Epithelial cell of proximal tubule (primary cell): Measurements from ENCODE around the gene ANTXRL. TPM values are rescaled to one million over a fixed set of nuclear protein-coding genes. Genes with fewer than 3 reads are reported as not detected.
"Not testable (repeated sequence)": the region's sequence is repeated elsewhere in the genome, so short reads cannot be mapped to it uniquely, and the experiment has no call there.

Experiments used
- DNase-seq: peaks from one replicate; pipeline ENCODE4 v3.0.0-alpha.2; 2011; ENCODE audit warnings: low read depth
- H3K4me3 ChIP-seq: 2 replicates; pipeline ENCODE4 v1.5.1; 2011; ENCODE audit warnings: low read depth, mild to moderate bottlenecking, low read length
- total RNA-seq: library from RNA; depleted of rRNA; stranded (reverse); fragments of >200 nt; gene quantifications from 2 replicates; pipeline ENCODE4 v1.2.3, GENCODE V29; 2015
- TF ChIP-seq, protein P1 (sequence below): conservative IDR thresholded peaks from 2 replicates; pipeline ENCODE4 v1.5.1; 2012; ENCODE audit warnings: low read depth, mild to moderate bottlenecking, low read length

ANTXRL gene
- total RNA-seq, 1 donor from 2014 or later, result not detected

DNA sequence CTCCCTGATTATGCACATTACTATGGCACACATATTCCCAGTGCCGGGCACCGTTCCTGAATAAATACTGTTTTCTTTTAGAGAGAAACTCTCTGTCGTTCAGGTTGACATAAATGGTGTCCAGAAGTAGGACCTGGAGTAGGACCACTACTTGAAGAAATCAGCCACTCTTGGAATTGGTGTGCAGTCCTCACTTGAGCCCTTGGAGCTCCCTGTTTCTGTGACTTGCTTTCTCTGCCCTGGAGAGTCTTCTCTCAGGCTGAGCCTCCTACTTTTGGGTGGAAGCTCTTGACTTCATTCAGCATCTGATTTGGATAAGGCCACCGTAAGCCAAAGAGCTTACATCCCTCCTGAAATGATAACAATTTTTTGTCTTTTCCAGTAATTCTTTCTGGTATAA, 29.7 kb upstream of the ANTXRL start:
- no peak for DNase-seq
- no peak overlapping the region for H3K4me3 ChIP-seq
- TF ChIP-seq, protein P1, sequence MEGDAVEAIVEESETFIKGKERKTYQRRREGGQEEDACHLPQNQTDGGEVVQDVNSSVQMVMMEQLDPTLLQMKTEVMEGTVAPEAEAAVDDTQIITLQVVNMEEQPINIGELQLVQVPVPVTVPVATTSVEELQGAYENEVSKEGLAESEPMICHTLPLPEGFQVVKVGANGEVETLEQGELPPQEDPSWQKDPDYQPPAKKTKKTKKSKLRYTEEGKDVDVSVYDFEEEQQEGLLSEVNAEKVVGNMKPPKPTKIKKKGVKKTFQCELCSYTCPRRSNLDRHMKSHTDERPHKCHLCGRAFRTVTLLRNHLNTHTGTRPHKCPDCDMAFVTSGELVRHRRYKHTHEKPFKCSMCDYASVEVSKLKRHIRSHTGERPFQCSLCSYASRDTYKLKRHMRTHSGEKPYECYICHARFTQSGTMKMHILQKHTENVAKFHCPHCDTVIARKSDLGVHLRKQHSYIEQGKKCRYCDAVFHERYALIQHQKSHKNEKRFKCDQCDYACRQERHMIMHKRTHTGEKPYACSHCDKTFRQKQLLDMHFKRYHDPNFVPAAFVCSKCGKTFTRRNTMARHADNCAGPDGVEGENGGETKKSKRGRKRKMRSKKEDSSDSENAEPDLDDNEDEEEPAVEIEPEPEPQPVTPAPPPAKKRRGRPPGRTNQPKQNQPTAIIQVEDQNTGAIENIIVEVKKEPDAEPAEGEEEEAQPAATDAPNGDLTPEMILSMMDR, result no peak

DNA sequence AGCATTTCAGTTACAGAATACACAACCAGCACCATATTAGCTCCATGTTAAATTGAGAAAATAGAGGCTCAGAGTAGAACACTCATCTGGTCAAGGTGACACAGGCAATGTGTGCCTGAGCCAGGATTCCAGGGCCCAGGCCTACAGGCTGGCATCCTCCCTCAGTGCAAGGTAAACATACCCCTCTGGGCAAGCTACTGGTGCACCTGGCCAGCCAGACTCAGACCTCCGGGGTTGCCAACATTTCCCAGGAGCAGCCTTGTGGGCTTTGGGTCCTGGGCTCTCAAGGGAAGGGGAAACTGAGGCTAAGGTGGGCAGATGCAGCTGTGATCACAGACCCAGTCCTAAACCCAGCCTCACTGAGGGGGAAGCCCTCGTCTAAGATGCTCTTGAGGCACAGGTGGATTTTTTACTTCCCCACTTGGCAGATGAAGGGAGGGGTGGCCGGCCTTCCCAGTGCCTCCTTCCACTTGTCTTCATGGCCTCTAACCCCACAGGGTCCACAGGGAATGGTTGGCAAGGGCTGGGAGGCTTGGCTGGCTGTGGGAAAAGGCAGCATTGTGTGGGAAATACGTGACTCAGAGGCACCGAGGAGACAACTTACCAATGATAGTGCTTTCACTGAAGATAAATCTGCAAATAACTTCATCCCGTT, 23.8 kb upstream of the ANTXRL start:
- H3K4me3 ChIP-seq, DNase-seq: not testable (repeated sequence)

DNA sequence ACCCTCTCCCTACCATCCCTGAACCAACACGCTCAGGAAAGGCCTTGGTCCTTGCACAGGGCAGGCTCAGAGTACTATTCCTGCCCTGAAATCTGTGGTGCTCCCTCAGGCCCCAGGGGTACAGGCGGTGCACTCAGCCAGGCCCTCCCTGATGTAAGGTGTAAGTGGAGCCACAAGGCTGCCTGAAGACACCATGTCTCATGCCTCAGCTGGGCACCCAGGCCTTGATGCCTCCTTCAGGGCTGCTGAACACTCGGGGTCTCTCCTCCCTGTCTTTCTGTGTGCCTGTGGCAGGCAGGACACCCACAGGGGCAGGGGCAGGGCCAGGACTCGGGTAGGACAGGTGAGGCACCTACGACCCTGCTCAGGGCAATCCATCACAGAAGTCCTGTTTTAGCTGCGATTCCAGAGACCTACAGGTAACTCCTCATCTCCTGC, 22.9 kb upstream of the ANTXRL start:
- H3K4me3 ChIP-seq, result no peak overlapping the region
- TF ChIP-seq, protein P1, result no peak
- no peak for DNase-seq

DNA sequence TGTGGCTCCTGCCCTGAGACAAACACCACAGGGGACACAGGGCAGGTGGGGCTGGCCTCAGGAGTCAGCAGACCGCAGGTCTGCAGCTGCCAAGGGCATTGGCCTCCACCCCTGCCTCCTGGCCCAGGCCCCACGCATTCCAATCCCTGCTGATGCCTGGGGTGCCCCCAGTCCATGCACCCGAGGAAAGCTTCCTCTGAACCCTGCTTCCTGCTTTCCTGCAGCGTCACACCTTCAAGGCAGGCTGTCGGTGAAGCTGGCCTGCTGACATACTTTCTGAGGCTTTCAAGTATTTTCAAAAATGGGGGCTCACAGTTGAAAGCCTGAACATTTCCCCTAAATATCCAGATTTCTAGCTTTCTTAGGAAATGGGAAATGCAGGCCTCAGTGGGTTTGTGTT, 22.5 kb upstream of the ANTXRL start:
- no peak for DNase-seq
- TF ChIP-seq, protein P1, result no peak
- no peak overlapping the region for H3K4me3 ChIP-seq

DNA sequence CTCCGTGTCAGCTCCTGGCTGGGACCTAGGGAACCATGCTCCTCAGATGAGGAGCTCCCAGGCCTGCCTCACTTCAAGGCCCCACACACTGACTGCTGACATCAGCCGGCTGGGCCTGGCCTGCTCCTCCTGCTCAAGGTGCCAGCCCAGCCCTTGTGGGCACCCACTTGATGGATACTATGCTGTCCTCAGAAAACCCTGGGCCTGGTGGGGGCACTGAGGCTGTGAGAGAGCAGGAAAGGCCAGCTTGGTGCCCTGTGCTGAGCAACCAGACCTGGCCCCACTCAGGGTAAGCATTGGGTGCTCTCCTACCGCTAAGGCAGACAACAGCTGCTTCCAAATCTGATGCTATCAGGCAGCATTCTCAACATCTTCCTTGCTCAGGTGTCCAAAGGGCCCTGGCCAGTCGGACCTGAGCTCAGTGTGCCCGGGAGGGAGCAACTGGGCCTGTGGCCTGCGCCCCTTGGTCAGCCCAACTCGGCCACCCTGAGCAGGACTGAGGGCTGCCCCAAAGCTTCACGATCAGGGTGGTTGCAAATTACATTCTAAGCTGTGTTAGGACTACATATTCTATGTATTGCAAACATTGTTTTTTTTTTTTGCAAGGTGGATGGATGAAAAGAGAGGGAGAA, 21.9 kb upstream of the ANTXRL start:
- no peak for DNase-seq
- TF ChIP-seq, protein P1, result no peak
- no peak overlapping the region for H3K4me3 ChIP-seq

DNA sequence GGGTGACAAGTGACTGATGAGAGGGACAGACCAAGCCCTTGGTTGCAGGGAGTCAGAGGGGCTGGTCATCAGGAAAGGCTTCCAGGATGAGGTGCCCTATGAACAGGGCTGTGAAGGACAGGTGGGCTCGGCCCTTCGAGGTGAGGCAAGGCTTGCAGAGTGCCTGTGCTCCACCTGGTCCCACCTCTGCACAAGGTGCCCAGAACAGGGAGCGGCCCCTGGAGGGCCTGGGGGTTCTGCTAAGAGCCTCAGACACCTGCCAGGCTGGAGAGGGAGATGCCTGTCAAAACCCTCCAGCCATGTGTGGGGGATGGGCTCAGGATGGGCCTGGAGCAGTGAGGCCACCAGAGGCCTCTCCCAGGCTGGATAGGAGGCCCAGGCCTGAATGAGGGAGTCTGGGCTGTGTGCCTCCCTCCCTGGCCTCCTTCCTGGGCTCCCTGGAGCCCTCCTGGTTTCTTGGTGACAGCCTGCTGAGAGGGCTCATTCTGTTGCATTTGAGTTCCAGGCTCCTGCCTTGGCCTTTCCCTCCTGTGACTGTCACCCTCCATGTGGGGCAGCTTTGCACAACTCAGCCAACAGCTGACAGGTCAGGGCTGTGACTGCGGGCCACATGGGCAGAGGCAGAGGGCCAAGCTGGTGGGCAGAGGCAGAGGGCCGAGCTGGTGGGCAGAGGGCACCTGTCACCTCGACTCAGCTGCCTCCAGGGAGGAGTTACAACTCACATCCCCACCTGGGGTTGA, 21.1 kb upstream of the ANTXRL start:
- DNase-seq, H3K4me3 ChIP-seq: not testable (repeated sequence)

DNA sequence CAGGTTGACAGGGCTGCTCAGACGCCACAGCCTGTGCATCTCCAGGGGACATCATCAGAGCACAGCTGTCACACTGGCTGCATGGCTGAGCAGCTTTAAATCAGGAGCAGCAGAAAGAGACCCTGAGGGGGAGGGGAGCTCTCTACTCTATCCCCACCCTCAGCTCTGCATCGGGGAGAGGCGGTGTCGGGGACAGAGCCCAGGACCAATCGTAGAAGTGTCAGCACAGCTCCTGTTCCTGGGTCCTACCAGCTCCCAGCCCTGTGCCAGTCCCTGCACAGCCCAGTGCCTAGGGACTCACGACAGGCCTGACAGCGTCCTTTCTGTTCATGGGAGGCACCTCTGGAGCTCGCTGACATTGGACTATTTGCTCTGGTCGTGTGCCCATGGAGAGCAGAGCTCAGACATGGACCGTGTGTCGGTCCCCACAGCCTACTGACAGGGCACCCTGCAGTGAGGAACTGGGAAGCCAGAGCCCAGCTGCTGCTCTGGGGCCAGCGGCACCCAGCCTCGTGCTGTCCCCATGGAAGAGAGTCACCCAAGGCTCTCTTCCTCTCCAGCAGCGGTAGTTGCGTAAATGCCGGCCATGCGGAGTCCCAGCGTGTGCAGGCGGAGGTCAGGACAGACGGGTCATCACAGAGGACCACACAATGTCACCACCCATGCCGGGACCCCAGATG, 20.4 kb upstream of the ANTXRL start:
- TF ChIP-seq, protein P1, result no peak
- no peak for DNase-seq
- H3K4me3 ChIP-seq, result no peak overlapping the region
